ENCODE data around the gene FCHSD2.

DNA sequence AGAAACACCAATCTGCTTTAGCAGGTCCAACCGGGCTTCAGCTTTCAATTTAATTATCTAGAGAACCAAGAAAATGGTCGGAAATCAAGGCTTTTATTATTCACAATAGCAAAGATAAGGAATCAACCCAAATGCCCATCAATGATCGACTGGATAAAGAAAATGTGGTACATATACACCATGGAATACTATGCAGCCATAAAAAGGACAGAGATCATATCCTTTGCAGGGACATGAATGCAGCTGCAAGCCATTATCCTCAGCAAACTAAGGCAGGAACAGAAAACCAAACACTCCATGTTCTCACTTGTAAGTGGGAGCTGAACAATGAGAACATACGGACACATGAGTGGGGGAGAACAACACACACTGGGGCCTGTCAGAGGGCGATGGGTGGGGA lies 274.1 kb downstream of the FCHSD2 start:
- TF ChIP-seq, protein P1, sequence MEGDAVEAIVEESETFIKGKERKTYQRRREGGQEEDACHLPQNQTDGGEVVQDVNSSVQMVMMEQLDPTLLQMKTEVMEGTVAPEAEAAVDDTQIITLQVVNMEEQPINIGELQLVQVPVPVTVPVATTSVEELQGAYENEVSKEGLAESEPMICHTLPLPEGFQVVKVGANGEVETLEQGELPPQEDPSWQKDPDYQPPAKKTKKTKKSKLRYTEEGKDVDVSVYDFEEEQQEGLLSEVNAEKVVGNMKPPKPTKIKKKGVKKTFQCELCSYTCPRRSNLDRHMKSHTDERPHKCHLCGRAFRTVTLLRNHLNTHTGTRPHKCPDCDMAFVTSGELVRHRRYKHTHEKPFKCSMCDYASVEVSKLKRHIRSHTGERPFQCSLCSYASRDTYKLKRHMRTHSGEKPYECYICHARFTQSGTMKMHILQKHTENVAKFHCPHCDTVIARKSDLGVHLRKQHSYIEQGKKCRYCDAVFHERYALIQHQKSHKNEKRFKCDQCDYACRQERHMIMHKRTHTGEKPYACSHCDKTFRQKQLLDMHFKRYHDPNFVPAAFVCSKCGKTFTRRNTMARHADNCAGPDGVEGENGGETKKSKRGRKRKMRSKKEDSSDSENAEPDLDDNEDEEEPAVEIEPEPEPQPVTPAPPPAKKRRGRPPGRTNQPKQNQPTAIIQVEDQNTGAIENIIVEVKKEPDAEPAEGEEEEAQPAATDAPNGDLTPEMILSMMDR (conservative IDR thresholded peaks at IDR 0.05; ENCODE audit: low read depth, low read length): no peak
- TF ChIP-seq EZH2 (IDR thresholded peaks at IDR 0.05; ENCODE audit: low read length, unreplicated experiment) (no peak), EZH2phosphoT487 (IDR thresholded peaks at IDR 0.05; ENCODE audit: borderline replicate concordance, low read length) (no peak)
